HL-60 (cell line): ENCODE results near the gene PRRG1.

Experiments used
- DNase-seq, 2 experiments: peaks; one replicate each; pipeline ENCODE4 v3.0.0-alpha.2; 2010 to 2020; ENCODE audit warnings: low read depth in 1 of 2, low spot score in 1 of 2
- H3K27ac ChIP-seq: fragments of 250-450 bp; sonication (Bioruptor Pico); replicated peaks from 2 replicates; pipeline ENCODE4 v1.5.1; 2020; ENCODE audit warnings: mild to moderate bottlenecking, moderate library complexity
- H3K27me3 ChIP-seq: fragments of 250-450 bp; sonication (Bioruptor Pico); 2 replicates; pipeline ENCODE4 v1.5.1; 2021; ENCODE audit warnings: mild to moderate bottlenecking, moderate library complexity; ENCODE audit not compliant: insufficient read depth, poor library complexity, severe bottlenecking
- H3K4me3 ChIP-seq: replicated peaks from 2 replicates; pipeline ENCODE4 v1.5.1; 2011; ENCODE audit warnings: mild to moderate bottlenecking, control low read depth, low read length; ENCODE audit not compliant: insufficient read depth
- CTCF ChIP-seq: IDR thresholded peaks from one replicate; pipeline ENCODE4 v1.5.1; 2011; ENCODE audit warnings: low read length, control low read depth, inconsistent platforms; ENCODE audit not compliant: insufficient read depth
- GABPA ChIP-seq: IDR thresholded peaks from 2 replicates; pipeline ENCODE4 v1.6.1; 2012; ENCODE audit warnings: low read depth
- POLR2AphosphoS5 ChIP-seq: IDR thresholded peaks from 2 replicates; pipeline ENCODE4 v1.6.1; 2012; ENCODE audit warnings: low read depth
- REST ChIP-seq: IDR thresholded peaks from 2 replicates; pipeline ENCODE4 v1.6.1; 2012; ENCODE audit warnings: low read depth; ENCODE audit not compliant: insufficient replicate concordance
- SPI1 ChIP-seq: IDR thresholded peaks from 2 replicates; pipeline ENCODE4 v1.6.1; 2012; ENCODE audit warnings: low read depth, mild to moderate bottlenecking, borderline replicate concordance

PRRG1 gene

GRCh38 chrX:37485429-37485828 lies 136.3 kb downstream of the PRRG1 start:
- no peak overlapping the region for H3K4me3 ChIP-seq
- H3K27ac ChIP-seq = no peak overlapping the region
- no peak for DNase-seq
- TF ChIP-seq GABPA = no peak
- no peak for TF ChIP-seq REST
- TF ChIP-seq POLR2AphosphoS5 = no peak
- no peak for TF ChIP-seq SPI1
- no peak for TF ChIP-seq CTCF
- peaks cover 2% of the 10 kb centered on the region for H3K27me3 ChIP-seq

GRCh38 chrX:37487271-37487670 lies 138.1 kb downstream of the PRRG1 start:
- no peak overlapping the region for H3K27ac ChIP-seq
- no peak for DNase-seq
- H3K27me3 ChIP-seq = no peaks in the 10 kb centered on the region
- H3K4me3 ChIP-seq = no peak overlapping the region
- TF ChIP-seq CTCF (no peak), POLR2AphosphoS5 (no peak), REST (no peak), GABPA (no peak), SPI1 (no peak)

GRCh38 chrX:37488323-37488722 lies 139.2 kb downstream of the PRRG1 start:
- no peak for TF ChIP-seq SPI1
- TF ChIP-seq GABPA = no peak
- no peak for TF ChIP-seq POLR2AphosphoS5
- no peak for TF ChIP-seq CTCF
- no peak for TF ChIP-seq REST
- Histone ChIP-seq H3K27me3 (no peaks in the 10 kb centered on the region), H3K27ac (no peak overlapping the region), H3K4me3 (no peak overlapping the region)
- no peak for DNase-seq
